Trophoblast cell (in vitro differentiated cells and primary cell): Measurements from ENCODE around the gene ARSG.
A peak's percentile ranks its signal among the peaks of the same experiment; 100 is the strongest.

Experiments used
- DNase-seq, 2 donors: peaks; one replicate each; pipeline ENCODE4 v3.0.0-alpha.2; 2016
- H2AFZ ChIP-seq: 2 replicates; pipeline ENCODE4 v1.6.1; 2013; ENCODE audit warnings: low read length, moderate library complexity, mild to moderate bottlenecking; ENCODE audit not compliant: insufficient read depth, poor library complexity
- H2AK5ac ChIP-seq: 2 replicates; pipeline ENCODE4 v1.6.1; 2013; ENCODE audit warnings: mild to moderate bottlenecking, low read length
- H2BK120ac ChIP-seq: 2 replicates; pipeline ENCODE4 v1.6.1; 2013; ENCODE audit warnings: low read length, mild to moderate bottlenecking, moderate library complexity; ENCODE audit not compliant: insufficient read depth, poor library complexity
- H2BK12ac ChIP-seq: 2 replicates; pipeline ENCODE4 v1.6.1; 2013; ENCODE audit warnings: mild to moderate bottlenecking, low read length, moderate library complexity
- H2BK5ac ChIP-seq: 2 replicates; pipeline ENCODE4 v1.6.1; 2013; ENCODE audit warnings: low read length, low read depth, moderate library complexity, mild to moderate bottlenecking; ENCODE audit not compliant: poor library complexity
- H3K14ac ChIP-seq: 2 replicates; pipeline ENCODE4 v1.6.1; 2013; ENCODE audit warnings: mild to moderate bottlenecking, low read length
- H3K18ac ChIP-seq: 2 replicates; pipeline ENCODE4 v1.6.1; 2013; ENCODE audit warnings: mild to moderate bottlenecking, low read length
- H3K23ac ChIP-seq: 2 replicates; pipeline ENCODE4 v1.6.1; 2013; ENCODE audit warnings: low read length
- H3K27ac ChIP-seq: 2 replicates; pipeline ENCODE4 v1.5.1; 2013; ENCODE audit warnings: low read depth, mild to moderate bottlenecking, inconsistent platforms, low read length, moderate library complexity
- H3K27me3 ChIP-seq: 2 replicates; pipeline ENCODE4 v1.6.1; 2013; ENCODE audit warnings: inconsistent platforms, mild to moderate bottlenecking, low read length, moderate library complexity; ENCODE audit not compliant: insufficient read depth
- H3K36me3 ChIP-seq, 2 experiments: 1 replicate in 1 of 2; 2 replicates in 1 of 2; pipeline ENCODE4 v1.6.1; 2013; ENCODE audit warnings: low read length in 2 of 2, mild to moderate bottlenecking in 2 of 2, moderate library complexity in 1 of 2; ENCODE audit not compliant: insufficient read depth in 2 of 2, control insufficient read depth in 1 of 2
- H3K4ac ChIP-seq: 2 replicates; pipeline ENCODE4 v1.6.1; 2013; ENCODE audit warnings: low read depth, mild to moderate bottlenecking, low read length, moderate library complexity
- H3K4me1 ChIP-seq, 2 experiments: 1 replicate in 1 of 2; 2 replicates in 1 of 2; pipeline ENCODE4 v1.6.1; 2013; ENCODE audit warnings: low read length in 2 of 2, mild to moderate bottlenecking in 2 of 2, moderate library complexity in 1 of 2; ENCODE audit not compliant: insufficient read depth in 2 of 2, control insufficient read depth in 1 of 2
- H3K4me2 ChIP-seq: 2 replicates; pipeline ENCODE4 v1.6.1; 2013; ENCODE audit warnings: inconsistent platforms, mild to moderate bottlenecking, low read length, moderate library complexity
- H3K4me3 ChIP-seq: 2 replicates; pipeline ENCODE4 v1.5.1; 2013; ENCODE audit warnings: mild to moderate bottlenecking, low read depth, low read length, inconsistent platforms
- H3K79me1 ChIP-seq: one replicate; pipeline ENCODE4 v1.6.1; 2013; ENCODE audit warnings: low read length
- H3K79me2 ChIP-seq: 2 replicates; pipeline ENCODE4 v1.6.1; 2013; ENCODE audit warnings: low read length, mild to moderate bottlenecking; ENCODE audit not compliant: control insufficient read depth, insufficient read depth, poor library complexity
- H3K9ac ChIP-seq: 2 replicates; pipeline ENCODE4 v1.6.1; 2013; ENCODE audit warnings: mild to moderate bottlenecking, low read length
- H3K9me3 ChIP-seq: 2 replicates; pipeline ENCODE4 v1.6.1; 2013; ENCODE audit warnings: low read depth, mild to moderate bottlenecking, control low read depth, inconsistent platforms, low read length; ENCODE audit not compliant: insufficient read depth
- H4K12ac ChIP-seq: 2 replicates; pipeline ENCODE4 v1.6.1; 2013; ENCODE audit warnings: low read depth, mild to moderate bottlenecking, low read length, moderate library complexity
- H4K8ac ChIP-seq: 2 replicates; pipeline ENCODE4 v1.6.1; 2013; ENCODE audit warnings: low read depth, mild to moderate bottlenecking, low read length, moderate library complexity
- H4K91ac ChIP-seq: one replicate; pipeline ENCODE4 v1.6.1; 2013; ENCODE audit warnings: low read depth, mild to moderate bottlenecking, low read length, moderate library complexity
- WGBS: extraction: QIAGEN DNeasy Blood & Tissue Kit; methylation state at CpG from one replicate; pipeline ENCODE4 v1.1.7; 2013; ENCODE audit warnings: missing lambda C conversion rate; ENCODE audit not compliant: insufficient read length, insufficient coverage; ENCODE audit errors: extremely low coverage; 5-methylcytosine and 5-hydroxymethylcytosine counted together

Gene ARSG

DNA sequence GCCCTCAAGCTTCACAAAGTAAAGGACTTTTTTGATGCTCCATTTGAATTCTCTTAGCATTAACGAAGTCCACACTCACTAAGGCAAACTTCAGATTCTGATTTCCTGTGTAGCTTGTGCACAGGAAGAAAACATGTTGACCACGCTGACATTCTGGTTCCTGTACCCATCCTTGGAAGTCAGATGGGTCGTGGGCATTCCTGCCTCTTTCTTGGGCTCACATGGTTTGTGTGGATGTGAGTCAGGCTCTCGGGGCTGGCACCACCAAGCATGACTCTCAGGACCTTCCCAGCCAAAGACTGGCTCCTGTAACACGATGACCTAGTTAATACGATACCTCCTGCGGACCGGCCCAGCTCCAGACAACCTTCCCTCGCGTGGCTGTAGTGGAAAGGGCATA, 32.8 kb downstream of the ARSG start:
- Histone ChIP-seq H2BK12ac (peak overlapping the region; percentile 78), H3K4me3 (no peak overlapping the region)
- no CpG with 5 or more reads among the region's 10 CpGs for WGBS

DNA sequence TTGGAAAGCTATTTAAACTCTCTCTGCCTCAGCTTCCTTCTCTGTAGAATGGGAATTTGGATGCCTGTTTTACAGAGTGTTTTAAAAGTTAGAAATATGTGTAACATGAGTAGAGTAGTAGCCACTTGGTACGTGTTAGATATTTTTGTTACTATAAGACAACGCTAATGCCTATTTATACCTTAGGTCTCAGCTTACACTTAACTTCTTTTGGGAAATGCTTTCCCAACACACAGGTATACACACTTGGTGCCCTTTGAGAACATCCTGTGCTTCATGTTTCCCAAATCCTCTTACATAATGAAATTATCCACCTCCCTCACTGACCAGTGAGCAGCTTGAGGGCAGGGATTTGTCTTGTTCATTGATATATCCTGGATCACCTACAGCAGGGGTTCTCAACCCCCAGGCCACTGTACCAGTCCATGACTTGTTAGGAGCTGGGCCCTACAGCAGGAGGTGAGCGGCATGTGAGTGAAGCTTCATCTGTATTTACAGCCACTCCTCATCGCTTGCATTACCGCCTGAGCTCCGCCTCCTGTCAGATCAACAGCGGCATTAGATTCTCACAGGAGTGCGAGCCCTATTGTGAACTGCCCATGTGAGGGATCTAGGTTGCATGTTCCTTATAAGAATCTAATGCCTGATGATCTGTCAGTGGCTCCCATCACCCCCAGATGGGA, 33.5 kb downstream of the ARSG start:
- H4K91ac ChIP-seq: peak overlapping the region; percentile 41
- H3K4me3 ChIP-seq: no peak overlapping the region
- peak overlapping the region; percentile 78 for H2BK12ac ChIP-seq
- H3K4me1 ChIP-seq: peaks cover 35 to 52% of the 10 kb centered on the region in 2 experiments
- no peak overlapping the region for H4K12ac ChIP-seq
- H3K23ac ChIP-seq: no peak overlapping the region
- peaks cover 2% of the 10 kb centered on the region for H3K9me3 ChIP-seq
- H2AFZ ChIP-seq: no peak overlapping the region
- no peaks in the 10 kb centered on the region for H3K36me3 ChIP-seq
- H3K4me2 ChIP-seq: no peak overlapping the region
- H3K79me2 ChIP-seq: peaks cover 8% of the 10 kb centered on the region
- peaks cover 47% of the 10 kb centered on the region for H3K79me1 ChIP-seq
- H3K27ac ChIP-seq: peak overlapping the region; percentile 2
- H3K9ac ChIP-seq: no peak overlapping the region
- WGBS: no CpG with 5 or more reads among the region's 8 CpGs
- H4K8ac ChIP-seq: no peak overlapping the region
- H2BK120ac ChIP-seq: peak overlapping the region; percentile 76
- peak overlapping the region; percentile 3 for H3K14ac ChIP-seq
- no peaks in the 10 kb centered on the region for H3K27me3 ChIP-seq
- DNase-seq: no peak
- H3K18ac ChIP-seq: no peak overlapping the region
- peak overlapping the region; percentile 4 for H2BK5ac ChIP-seq
- peak overlapping the region; percentile 55 for H2AK5ac ChIP-seq
- peak overlapping the region; percentile 7 for H3K4ac ChIP-seq

More for the DNA sequence above, 32.8 kb downstream of the ARSG start:
- no peak overlapping the region for H3K4ac ChIP-seq
- peak overlapping the region; percentile 9 for H2AK5ac ChIP-seq
- peak overlapping the region; percentile 15 for H3K18ac ChIP-seq
- peaks cover 2% of the 10 kb centered on the region for H3K9me3 ChIP-seq
- H4K12ac ChIP-seq: no peak overlapping the region
- no peaks in the 10 kb centered on the region for H3K36me3 ChIP-seq
- H3K4me2 ChIP-seq: no peak overlapping the region
- peaks cover 42% of the 10 kb centered on the region for H3K79me1 ChIP-seq
- DNase-seq: no peak
- H2BK5ac ChIP-seq: peak overlapping the region; percentile 3
- H3K27ac ChIP-seq: no peak overlapping the region
- H3K23ac ChIP-seq: no peak overlapping the region
- peak overlapping the region; percentile 29 for H4K91ac ChIP-seq
- peaks cover 34 to 54% of the 10 kb centered on the region in 2 experiments for H3K4me1 ChIP-seq
- H3K79me2 ChIP-seq: peaks cover 5% of the 10 kb centered on the region
- no peak overlapping the region for H2AFZ ChIP-seq
- H4K8ac ChIP-seq: no peak overlapping the region
- H3K27me3 ChIP-seq: no peaks in the 10 kb centered on the region
- no peak overlapping the region for H3K14ac ChIP-seq
- H3K9ac ChIP-seq: no peak overlapping the region
- peak overlapping the region; percentile 12 for H2BK120ac ChIP-seq

GRCh38 chr17:68325961-68326360, 34.7 kb downstream of the ARSG start:
- Histone ChIP-seq H3K27me3 (no peaks in the 10 kb centered on the region), H3K4me2 (no peak overlapping the region), H3K4ac (no peak overlapping the region), H2BK12ac (peak overlapping the region; percentile 70), H2AFZ (peak overlapping the region; percentile 17), H3K9ac (no peak overlapping the region), H3K36me3 (peaks cover 0 to 2% of the 10 kb centered on the region in 2 experiments), H2AK5ac (no peak overlapping the region), H2BK120ac (no peak overlapping the region), H2BK5ac (peak overlapping the region; percentile 82), H4K91ac (peak overlapping the region; percentile 90), H4K8ac (no peak overlapping the region), H3K4me1 (peaks cover 25 to 43% of the 10 kb centered on the region in 2 experiments), H4K12ac (no peak overlapping the region), H3K27ac (peak overlapping the region; percentile 89), H3K18ac (no peak overlapping the region), H3K14ac (no peak overlapping the region), H3K23ac (no peak overlapping the region), H3K79me2 (peaks cover 8% of the 10 kb centered on the region), H3K9me3 (peaks cover 4% of the 10 kb centered on the region), H3K79me1 (peaks cover 44% of the 10 kb centered on the region), H3K4me3 (no peak overlapping the region)
- WGBS: no CpG with 5 or more reads among the region's 5 CpGs
- DNase-seq: peak; percentile 98 to 99

GRCh38 chr17:68326681-68327080, 35.4 kb downstream of the ARSG start:
- no CpG with 5 or more reads among the region's 5 CpGs for WGBS
- Histone ChIP-seq H4K12ac (no peak overlapping the region), H3K27me3 (no peaks in the 10 kb centered on the region), H3K4me3 (no peak overlapping the region), H3K9me3 (peaks cover 7% of the 10 kb centered on the region), H3K36me3 (peaks cover 0 to 2% of the 10 kb centered on the region in 2 experiments), H3K79me2 (peaks cover 8% of the 10 kb centered on the region), H2BK12ac (peak overlapping the region; percentile 63), H2AK5ac (peak overlapping the region; percentile 27), H3K23ac (no peak overlapping the region), H3K9ac (no peak overlapping the region), H3K14ac (peak overlapping the region; percentile 5), H3K18ac (peak overlapping the region; percentile 26), H2AFZ (no peak overlapping the region), H3K4me1 (peaks cover 25 to 41% of the 10 kb centered on the region in 2 experiments), H2BK120ac (peak overlapping the region; percentile 93), H2BK5ac (peak overlapping the region; percentile 77), H3K4ac (peak overlapping the region; percentile 1), H4K8ac (peak overlapping the region; percentile 21), H4K91ac (peak overlapping the region; percentile 90), H3K27ac (peak overlapping the region; percentile 89), H3K4me2 (no peak overlapping the region), H3K79me1 (peaks cover 44% of the 10 kb centered on the region)
- DNase-seq: peak; percentile 60 to 73
